ENCODE data around the gene KCNS3.

Gene KCNS3

GRCh38 chr2:17857021-17857420 lies 21.4 kb upstream of the KCNS3 start:
- Histone ChIP-seq H3K27me3 (ENCODE audit: insufficient read depth, low read length, poor library complexity, severe bottlenecking) (no peaks in the 10 kb centered on the region), H4K20me1 (ENCODE audit: insufficient read depth, low read length, poor library complexity, severe bottlenecking) (no peaks in the 10 kb centered on the region), H3K9me3 (ENCODE audit: insufficient read depth, low read depth, low read length) (no peaks in the 10 kb centered on the region), H3F3A (ENCODE audit: low read depth) (no peaks in the 10 kb centered on the region), H3K9me2 (replicated peaks; ENCODE audit: low read depth, low read length) (no peaks in the 10 kb centered on the region), H3K9ac (ENCODE audit: low read depth, low read length, poor library complexity, severe bottlenecking) (no peak overlapping the region), H3K36me3 (ENCODE audit: insufficient read depth, low read length) (no peaks in the 10 kb centered on the region), H2AFZ (ENCODE audit: low read length) (no peak overlapping the region), H3K4me1 (ENCODE audit: insufficient read depth, low read length, poor library complexity, severe bottlenecking) (no peaks in the 10 kb centered on the region), H3K4me3 (ENCODE audit: low read length, poor library complexity, severe bottlenecking) (no peak overlapping the region), H3K79me2 (ENCODE audit: insufficient read depth, low read length) (no peaks in the 10 kb centered on the region), H3K4me2 (ENCODE audit: low read depth, low read length, poor library complexity, severe bottlenecking) (no peak overlapping the region)
- TF ChIP-seq CTCF (conservative IDR thresholded peaks at IDR 0.05; ENCODE audit: low read length): no peak
- TF ChIP-seq EZH2phosphoT487 (IDR thresholded peaks at IDR 0.05; ENCODE audit: borderline replicate concordance): no peak

- H3K4me1 ChIP-seq (ENCODE audit: insufficient read depth, low read length, poor library complexity, severe bottlenecking): no peaks in the 10 kb centered on the region
- no peak overlapping the region for H3K4me2 ChIP-seq (ENCODE audit: low read depth, low read length, poor library complexity, severe bottlenecking)
- H3K9me3 ChIP-seq (ENCODE audit: insufficient read depth, low read depth, low read length): no peaks in the 10 kb centered on the region
- H3K27me3 ChIP-seq (ENCODE audit: insufficient read depth, low read length, poor library complexity, severe bottlenecking): no peaks in the 10 kb centered on the region
- H4K20me1 ChIP-seq (ENCODE audit: insufficient read depth, low read length, poor library complexity, severe bottlenecking): no peaks in the 10 kb centered on the region
- no peak overlapping the region for H3K4me3 ChIP-seq (ENCODE audit: low read length, poor library complexity, severe bottlenecking)
- no peak overlapping the region for H2AFZ ChIP-seq (ENCODE audit: low read length)
- H3K79me2 ChIP-seq (ENCODE audit: insufficient read depth, low read length): no peaks in the 10 kb centered on the region
- H3K9ac ChIP-seq (ENCODE audit: low read depth, low read length, poor library complexity, severe bottlenecking): no peak overlapping the region
- TF ChIP-seq CTCF (conservative IDR thresholded peaks at IDR 0.05; ENCODE audit: low read length) (no peak), EZH2phosphoT487 (IDR thresholded peaks at IDR 0.05; ENCODE audit: borderline replicate concordance) (no peak)
- H3K9me2 ChIP-seq (replicated peaks; ENCODE audit: low read depth, low read length): no peaks in the 10 kb centered on the region
- H3F3A ChIP-seq (ENCODE audit: low read depth): no peaks in the 10 kb centered on the region
- no peaks in the 10 kb centered on the region for H3K36me3 ChIP-seq (ENCODE audit: insufficient read depth, low read length)
Observed at GRCh38 chr2:17858064-17858463, 20.4 kb upstream of the KCNS3 start.

- H2AFZ ChIP-seq (ENCODE audit: low read length): no peak overlapping the region
- H4K20me1 ChIP-seq (ENCODE audit: insufficient read depth, low read length, poor library complexity, severe bottlenecking): no peaks in the 10 kb centered on the region
- no peaks in the 10 kb centered on the region for H3K36me3 ChIP-seq (ENCODE audit: insufficient read depth, low read length)
- no peaks in the 10 kb centered on the region for H3K79me2 ChIP-seq (ENCODE audit: insufficient read depth, low read length)
- no peaks in the 10 kb centered on the region for H3F3A ChIP-seq (ENCODE audit: low read depth)
- no peak overlapping the region for H3K9ac ChIP-seq (ENCODE audit: low read depth, low read length, poor library complexity, severe bottlenecking)
- no peaks in the 10 kb centered on the region for H3K9me2 ChIP-seq (replicated peaks; ENCODE audit: low read depth, low read length)
- H3K4me1 ChIP-seq (ENCODE audit: insufficient read depth, low read length, poor library complexity, severe bottlenecking): no peaks in the 10 kb centered on the region
- H3K27me3 ChIP-seq (ENCODE audit: insufficient read depth, low read length, poor library complexity, severe bottlenecking): no peaks in the 10 kb centered on the region
- no peak overlapping the region for H3K4me3 ChIP-seq (ENCODE audit: low read length, poor library complexity, severe bottlenecking)
- TF ChIP-seq CTCF (conservative IDR thresholded peaks at IDR 0.05; ENCODE audit: low read length) (no peak), EZH2phosphoT487 (IDR thresholded peaks at IDR 0.05; ENCODE audit: borderline replicate concordance) (no peak)
- H3K9me3 ChIP-seq (ENCODE audit: insufficient read depth, low read depth, low read length): no peaks in the 10 kb centered on the region
- no peak overlapping the region for H3K4me2 ChIP-seq (ENCODE audit: low read depth, low read length, poor library complexity, severe bottlenecking)
Observed at GRCh38 chr2:17863539-17863938, 14.9 kb upstream of the KCNS3 start.

All from Loucy (cell line).